RPMI8226 (cell line): ENCODE data around the gene TMEM212.
"Not testable (repeated sequence)": the region's sequence is repeated elsewhere in the genome, so short reads cannot be mapped to it uniquely, and the experiment has no call there.

Experiments
- DNase-seq: peaks from one replicate; pipeline ENCODE4 v3.0.0-alpha.2; 2015

The TMEM212 gene

DNA sequence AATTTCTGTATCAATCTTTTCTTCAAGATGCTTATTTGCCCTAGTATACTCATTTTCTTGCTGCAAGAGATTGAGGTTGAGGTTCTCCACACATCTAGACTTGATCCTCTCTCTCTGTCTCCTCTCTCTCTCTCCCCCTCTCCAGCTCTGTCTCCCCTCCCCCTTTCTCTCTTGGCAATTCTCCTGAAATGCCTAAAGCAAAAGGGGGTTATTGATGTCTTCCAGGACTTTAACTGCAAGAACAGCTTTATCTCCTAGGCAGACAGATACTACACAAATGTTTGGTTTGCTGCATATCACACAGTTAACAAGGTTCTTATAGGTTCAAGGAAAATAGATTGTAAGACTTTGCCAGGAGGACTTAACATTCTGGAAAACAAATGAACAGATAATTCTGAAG, 52.1 kb downstream of the TMEM212 start:
- no peak for DNase-seq

DNA sequence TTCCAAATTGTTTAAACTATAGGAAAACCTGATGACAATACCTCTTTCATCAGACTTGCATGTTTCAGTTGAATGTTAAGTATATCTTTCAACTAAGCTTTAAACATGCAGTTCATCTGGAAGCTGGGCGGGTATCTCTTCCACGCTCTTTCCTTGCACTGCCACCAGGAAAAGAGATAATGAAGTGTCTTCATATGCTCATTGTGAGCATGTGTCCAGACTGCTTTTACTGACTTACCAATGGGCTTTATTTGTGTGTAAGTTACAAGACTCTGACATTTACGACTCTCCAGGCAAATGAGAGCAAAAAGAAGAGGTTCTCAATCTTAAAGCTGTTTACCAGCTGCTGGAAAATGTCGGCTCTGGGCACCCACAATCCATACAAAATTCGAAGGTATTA, 52.8 kb downstream of the TMEM212 start:
- no peak for DNase-seq

- no peak for DNase-seq
Observed at GRCh38 chr3:171896316-171896715, 53.2 kb downstream of the TMEM212 start.

DNA sequence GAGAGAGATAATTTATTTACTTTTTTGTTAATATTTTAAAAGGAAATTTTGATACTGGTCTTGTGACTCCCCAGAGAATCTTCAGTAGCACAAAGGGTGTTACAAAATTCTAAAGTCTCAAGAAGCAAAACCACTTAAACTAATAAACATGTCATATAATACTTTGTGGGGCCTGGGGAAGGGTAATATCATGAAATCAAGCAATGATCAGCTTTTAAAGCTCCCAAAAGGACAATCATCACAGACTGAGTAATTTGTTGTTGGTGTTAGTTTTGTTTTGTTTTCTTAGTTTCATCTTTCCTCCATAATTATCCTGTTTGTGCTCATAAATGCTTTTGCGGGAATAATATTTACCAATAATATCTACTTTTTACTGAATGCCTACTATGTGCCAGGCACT, 55.0 kb downstream of the TMEM212 start:
- DNase-seq: no peak

DNA sequence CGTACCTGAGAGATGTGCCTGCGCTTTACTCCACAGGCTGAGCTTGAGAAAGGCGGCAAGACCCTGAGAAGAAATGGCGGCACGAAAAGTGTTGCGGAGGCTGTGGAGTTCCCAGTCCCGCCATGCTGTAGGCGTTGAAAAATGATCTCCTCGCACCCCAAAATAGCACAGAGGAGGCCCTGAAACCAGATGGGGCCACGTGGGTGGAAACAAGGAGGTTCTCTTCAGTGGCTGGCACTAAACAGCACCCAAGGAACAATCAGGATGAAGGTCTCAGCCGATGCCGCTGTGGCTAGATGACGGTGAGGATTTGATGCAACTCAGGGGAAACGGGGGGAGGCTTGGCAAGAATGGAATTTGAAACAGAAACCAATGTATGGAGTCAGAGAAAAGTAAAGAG, 57.3 kb downstream of the TMEM212 start:
- no peak for DNase-seq

GRCh38 chr3:171901615-171902312, 58.6 kb downstream of the TMEM212 start:
- DNase-seq: no peak

DNA sequence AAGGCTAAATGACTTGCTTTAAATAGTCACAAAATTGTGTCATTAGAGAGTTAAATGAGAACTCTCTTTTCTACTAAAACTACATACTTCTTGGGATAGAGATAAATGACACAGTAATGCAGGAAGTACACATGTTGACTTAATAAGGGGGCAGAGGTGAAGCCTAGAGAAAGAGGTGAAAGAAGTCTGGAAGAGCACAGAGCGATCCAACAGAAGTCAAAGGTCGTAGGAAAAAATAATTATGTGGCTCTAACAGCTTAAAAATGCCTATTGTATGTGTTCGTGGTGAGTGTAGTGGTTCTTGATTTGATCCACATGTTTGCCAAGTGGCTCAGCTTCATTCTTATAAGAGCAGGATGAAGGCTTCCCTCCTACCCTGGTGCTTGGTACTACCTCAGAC, 61.7 kb downstream of the TMEM212 start:
- DNase-seq: no peak

DNA sequence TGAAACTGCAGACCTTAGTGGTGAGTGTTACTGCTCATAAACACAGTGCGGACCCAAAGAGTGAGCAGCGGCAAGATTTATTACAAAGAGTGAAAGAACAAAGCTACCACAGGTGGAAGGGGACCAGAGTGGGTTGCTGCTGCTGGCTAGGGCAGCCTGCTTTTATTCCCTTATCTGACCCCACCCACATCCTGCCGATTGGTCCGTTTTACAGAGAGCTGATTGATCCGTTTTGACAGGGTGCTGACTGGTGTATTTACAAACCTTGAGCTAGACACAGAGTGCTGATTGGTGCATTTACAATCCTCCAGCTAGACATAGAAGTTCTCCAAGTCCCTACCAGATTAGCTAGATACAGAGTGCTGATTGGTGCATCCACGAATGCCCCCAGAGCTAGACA, 63.4 kb downstream of the TMEM212 start:
- not testable (repeated sequence) for DNase-seq

GRCh38 chr3:171906951-171907676, 64.0 kb downstream of the TMEM212 start:
- no peak for DNase-seq

DNA sequence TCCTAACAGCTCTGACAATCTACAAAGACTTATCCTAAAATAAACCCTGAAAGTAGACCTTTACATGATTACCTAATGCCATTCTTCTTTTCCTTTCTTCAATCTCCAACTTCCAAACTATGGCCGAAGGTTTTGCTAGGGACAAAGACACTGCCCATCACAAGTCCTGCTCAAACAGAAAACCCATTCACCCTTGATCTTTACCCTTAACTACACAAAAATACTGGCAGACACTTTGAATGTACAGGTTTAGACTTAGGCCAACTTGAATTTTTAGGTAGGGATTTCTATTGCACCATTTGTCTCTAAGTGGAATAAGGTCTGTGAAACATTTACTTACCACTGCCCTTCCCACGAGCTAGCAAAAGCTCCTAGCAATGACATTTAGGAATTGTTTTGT, 64.6 kb downstream of the TMEM212 start:
- DNase-seq: no peak

DNA sequence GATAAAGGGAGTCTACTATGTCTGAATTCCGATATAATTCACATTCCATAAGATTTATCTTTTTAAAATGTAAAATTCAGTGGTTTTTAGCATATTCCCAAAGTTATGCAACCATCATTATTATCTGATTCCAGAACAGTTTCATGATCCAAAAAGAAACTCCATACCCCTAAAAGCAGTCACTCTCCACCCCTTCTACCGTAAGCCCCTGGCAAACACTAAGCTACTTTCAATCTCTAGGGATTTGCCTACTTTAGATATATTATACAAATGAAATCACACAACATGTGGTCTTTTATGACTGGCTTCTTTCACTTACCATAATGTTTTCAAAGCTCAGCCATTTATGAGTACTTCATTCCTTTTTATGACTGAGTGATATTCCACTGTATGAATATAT, 65.6 kb downstream of the TMEM212 start:
- no peak for DNase-seq
